Activated B cell treated with CpG ODN at 0.5 μM for 24 hours (primary cell): ENCODE measurements around the gene WNK2. TPM values are rescaled to one million over a fixed set of nuclear protein-coding genes. Genes with fewer than 3 reads are reported as not detected.

ENCODE experiments used
- ATAC-seq: fragments of 200-7000 bp; cut with Tn5 transposase; one replicate; pipeline ENCODE4 v1.10.0; 2021; ENCODE audit warnings: low read depth, mild to moderate bottlenecking, moderate library complexity
- CTCF ChIA-PET: fragments of 350-600 bp; sonication (Branson Sonifier 250); formaldehyde crosslinking; loops from one replicate; lab custom pipeline; 2021; ENCODE audit warnings: antibody characterized with exemption; lab: Charles Lee
- POLR2A ChIA-PET: fragments of 350-600 bp; sonication (Branson Sonifier 250); formaldehyde crosslinking; loops from one replicate; lab custom pipeline; 2021; ENCODE audit warnings: antibody characterized with exemption; lab: Charles Lee
- DNase-seq: peaks from one replicate; pipeline ENCODE4 v3.0.0; 2022
- H3K27ac Mint-ChIP-seq: one replicate; pipeline ENCODE4 v1.8.0; 2020; ENCODE audit warnings: mixed read lengths
- H3K27me3 Mint-ChIP-seq: one replicate; pipeline ENCODE4 v1.8.0; 2021; ENCODE audit warnings: mixed read lengths
- H3K36me3 Mint-ChIP-seq: one replicate; pipeline ENCODE4 v1.8.0; 2021; ENCODE audit warnings: low read depth, mixed read lengths
- H3K4me1 Mint-ChIP-seq: one replicate; pipeline ENCODE4 v1.8.0; 2021; ENCODE audit warnings: mixed read lengths
- H3K4me3 Mint-ChIP-seq: one replicate; pipeline ENCODE4 v1.8.0; 2020; ENCODE audit warnings: mild to moderate bottlenecking, mixed read lengths
- H3K9me3 Mint-ChIP-seq: one replicate; pipeline ENCODE4 v1.8.0; 2020; ENCODE audit warnings: mixed read lengths
- CTCF ChIP-seq: fragments of 200-600 bp; IDR thresholded peaks from one replicate; pipeline ENCODE4 v1.8.0; 2022; ENCODE audit warnings: antibody characterized with exemption, mild to moderate bottlenecking
- intact Hi-C: fragments of 100-400 bp; cut with micrococcal nuclease; formaldehyde crosslinking; loops from one replicate; pipeline ENCODE4 v1.15.1; 2024
- total RNA-seq: library from RNA; stranded (reverse); gene quantifications from 2 replicates; pipeline ENCODE4 v1.2.3, GENCODE V29; 2022

The WNK2 gene
- total RNA-seq, 1 donor from 2014 or later, result 0.24 TPM

DNA sequence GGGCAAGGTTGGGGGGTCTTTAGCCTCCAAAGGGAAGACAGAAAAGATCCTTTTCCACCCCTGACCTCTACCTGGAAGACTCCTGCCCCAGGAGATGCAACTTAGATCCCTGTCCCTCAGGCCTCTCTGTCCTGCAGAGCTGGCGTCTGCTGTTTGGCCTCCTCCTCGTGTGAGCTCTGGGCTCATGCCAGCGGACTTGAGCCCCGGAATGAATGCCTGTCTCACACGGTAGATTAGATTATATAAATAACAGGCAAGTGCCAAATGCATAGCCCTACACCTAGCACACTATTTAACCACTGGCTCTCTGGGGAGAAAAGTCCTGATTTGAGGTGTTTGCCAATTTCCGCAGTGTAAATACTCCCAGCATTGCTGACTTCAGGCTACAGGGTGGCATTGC lies 1.4 kb upstream of the WNK2 start:
- DNase-seq (no peak), ATAC-seq (no peak)
- Mint-ChIP-seq H3K27me3 (peaks cover 38% of the 10 kb centered on the region), H3K36me3 (no peaks in the 10 kb centered on the region), H3K9me3 (no peaks in the 10 kb centered on the region), H3K27ac (no peak overlapping the region), H3K4me1 (peaks cover 9% of the 10 kb centered on the region), H3K4me3 (no peak overlapping the region)
- ChIA-PET CTCF (no interaction called here), POLR2A (no interaction called here)
- intact Hi-C loops, result no loop called here
- TF ChIP-seq CTCF, result no peak

- H3K4me1 Mint-ChIP-seq, result peaks cover 9% of the 10 kb centered on the region
- ATAC-seq (no peak), DNase-seq (no peak)
- H3K9me3 Mint-ChIP-seq, result no peaks in the 10 kb centered on the region
- peak overlapping the region; percentile 65 for H3K4me3 Mint-ChIP-seq
- H3K27me3 Mint-ChIP-seq, result peaks cover 42% of the 10 kb centered on the region
- ChIA-PET POLR2A (no interaction called here), CTCF (no interaction called here)
- intact Hi-C loops, result no loop called here
- no peaks in the 10 kb centered on the region for H3K36me3 Mint-ChIP-seq
- no peak overlapping the region for H3K27ac Mint-ChIP-seq
- TF ChIP-seq CTCF, result no peak
Observed at GRCh38 chr9:93183131-93183662, 742 bp upstream of the WNK2 start.

GRCh38 chr9:93184432-93185265 lies 710 bp downstream of the WNK2 start:
- Mint-ChIP-seq H3K27me3 (peaks cover 42% of the 10 kb centered on the region), H3K4me1 (peaks cover 9% of the 10 kb centered on the region), H3K27ac (no peak overlapping the region), H3K4me3 (peak overlapping the region; percentile 73), H3K36me3 (no peaks in the 10 kb centered on the region), H3K9me3 (no peaks in the 10 kb centered on the region)
- no peak for TF ChIP-seq CTCF
- CTCF ChIA-PET, result no interaction called here
- intact Hi-C loops, result no loop called here
- no peak for DNase-seq
- ATAC-seq, result no peak
- POLR2A ChIA-PET, result no interaction called here

- DNase-seq, result no peak
- peaks cover 36% of the 10 kb centered on the region for H3K27me3 Mint-ChIP-seq
- no peaks in the 10 kb centered on the region for H3K9me3 Mint-ChIP-seq
- CTCF ChIA-PET, result no interaction called here
- intact Hi-C loops, result no loop called here
- ATAC-seq, result no peak
- H3K27ac Mint-ChIP-seq, result no peak overlapping the region
- H3K36me3 Mint-ChIP-seq, result no peaks in the 10 kb centered on the region
- H3K4me1 Mint-ChIP-seq, result peaks cover 9% of the 10 kb centered on the region
- peak overlapping the region; percentile 57 for H3K4me3 Mint-ChIP-seq
- POLR2A ChIA-PET, result interaction anchor here (0.8 kb wide), 1 partner anchor 84 kb away, joined by 3 read pairs; no protein-coding TSS in a partner anchor
- no peak for TF ChIP-seq CTCF
Observed at GRCh38 chr9:93185266-93186214, 1.6 kb downstream of the WNK2 start.
